NCI-H1417 treated with DMSO at 0.1 percent for 48 hours (cell line): ENCODE results near the gene NDNF.

Source experiments
- DNase-seq: peaks from one replicate; lab custom pipeline; 2025; lab: John Stamatoyannopoulos, UW

Gene NDNF

GRCh38 chr4:121014544-121014943 lies 57.8 kb downstream of the NDNF start:
- no peak for DNase-seq

DNA sequence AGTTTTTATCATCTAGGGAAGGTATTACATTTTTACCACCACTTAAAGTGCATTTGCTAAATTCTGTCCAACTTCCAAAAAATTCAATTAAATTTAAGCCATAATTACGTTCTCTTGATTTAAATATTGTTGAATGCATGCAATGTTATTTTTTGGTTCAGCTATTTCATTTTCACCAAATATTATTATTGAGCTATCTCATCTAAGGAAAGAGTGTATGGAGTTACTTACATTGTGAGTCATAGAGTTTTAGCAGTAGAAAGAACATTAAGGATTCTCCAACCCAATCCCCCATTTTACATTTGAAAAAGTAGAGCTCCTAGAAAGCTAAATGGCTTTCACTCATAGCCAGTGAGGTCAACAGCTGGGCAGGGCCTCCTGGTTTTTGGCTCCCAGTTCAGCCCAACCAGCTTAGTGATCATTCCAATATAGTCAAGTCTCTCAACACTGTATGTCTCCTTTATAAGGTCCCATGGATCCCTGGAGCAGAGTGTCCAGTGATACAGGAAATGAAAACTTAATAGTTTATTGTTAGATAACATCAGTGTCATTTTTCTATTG lies 60.5 kb downstream of the NDNF start:
- no peak for DNase-seq

DNA sequence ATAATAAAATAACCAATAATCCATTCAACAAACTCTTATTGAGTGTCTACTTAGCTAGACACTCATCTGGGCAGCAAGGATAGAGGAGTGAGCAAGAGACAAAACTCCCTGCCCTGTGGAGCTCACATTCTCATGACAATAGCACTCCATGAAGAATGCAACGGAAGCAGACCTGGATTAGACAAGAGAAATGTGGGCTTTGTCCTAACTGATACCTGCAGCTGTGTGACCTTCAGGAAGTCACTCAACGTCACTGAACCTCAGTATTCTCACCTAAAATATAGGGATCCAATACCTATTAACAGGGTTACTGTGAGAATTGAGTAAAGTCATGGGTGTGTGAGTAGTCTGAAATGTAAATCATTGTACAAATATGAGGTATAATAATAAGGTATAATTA lies 61.2 kb downstream of the NDNF start:
- no peak for DNase-seq

- DNase-seq: no peak
Measured at GRCh38 chr4:121009578-121010478, 62.5 kb downstream of the NDNF start.

GRCh38 chr4:121007660-121008059 lies 64.7 kb downstream of the NDNF start:
- no peak for DNase-seq

DNA sequence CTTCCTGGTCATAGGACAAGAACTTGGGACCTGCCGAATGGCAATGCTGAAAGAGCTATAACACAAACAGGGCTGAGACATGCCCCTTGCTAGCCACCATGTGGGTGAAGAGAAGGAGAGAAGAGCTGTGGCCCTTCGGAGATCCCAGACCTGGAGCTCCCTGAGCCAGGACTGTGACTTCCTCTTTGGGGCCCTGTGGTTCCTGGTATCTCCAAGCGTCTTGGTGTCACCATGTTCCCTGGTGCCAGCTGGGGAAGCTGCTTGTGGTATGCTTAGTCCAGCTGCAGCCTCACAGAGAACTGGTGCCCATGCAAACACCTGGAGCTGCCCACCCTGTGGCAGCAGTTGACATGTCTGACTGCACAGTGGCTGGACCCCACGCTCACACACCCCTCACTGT lies 68.5 kb downstream of the NDNF start:
- no peak for DNase-seq

- DNase-seq: no peak
Measured at GRCh38 chr4:120995266-120996010, 76.9 kb downstream of the NDNF start.

- no peak for DNase-seq
Measured at GRCh38 chr4:120994521-120994920, 77.8 kb downstream of the NDNF start.

DNA sequence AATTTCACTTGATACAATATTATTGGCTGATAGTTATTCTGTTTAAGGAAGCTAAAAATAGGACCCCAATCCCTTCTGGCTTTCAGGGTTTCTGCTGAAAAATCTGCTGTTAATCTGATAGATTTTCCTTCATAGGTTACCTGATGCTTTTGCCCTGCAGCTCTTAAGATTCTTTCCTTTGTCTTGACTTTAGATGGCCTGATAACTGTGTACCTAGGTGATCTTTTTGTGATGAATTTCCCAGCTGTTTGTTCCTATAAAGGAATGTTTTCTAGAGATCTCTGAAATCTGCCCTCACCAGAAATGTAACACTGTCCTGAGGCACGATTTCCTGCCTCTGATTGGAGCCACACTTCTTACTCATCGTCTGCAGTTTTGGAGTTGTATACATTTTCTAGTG lies 80.5 kb downstream of the NDNF start:
- DNase-seq: no peak

DNA sequence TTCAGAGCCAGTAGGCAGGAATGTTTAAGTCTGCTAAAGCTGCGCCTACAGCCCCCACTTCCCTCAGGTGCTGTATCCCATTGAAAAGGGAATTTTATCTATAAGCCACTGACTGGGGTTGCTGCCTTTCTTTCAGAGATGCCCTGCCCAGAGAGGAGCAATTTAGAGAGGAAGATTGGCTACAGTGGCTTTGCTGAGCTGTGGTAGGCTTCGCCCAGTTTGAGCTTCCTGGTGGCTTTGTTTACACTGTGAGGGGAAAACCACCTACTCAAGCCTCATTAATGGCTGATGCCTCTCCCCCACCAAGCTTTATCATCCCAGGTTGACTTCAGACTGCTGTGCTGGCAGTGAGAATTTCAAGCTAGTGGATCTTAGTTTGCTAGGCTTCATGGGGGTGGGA lies 82.1 kb downstream of the NDNF start:
- DNase-seq: no peak
